Kidney (tissue), 22 donors: ENCODE data around the gene NIPSNAP3A. TPM values are rescaled to one million over a fixed set of nuclear protein-coding genes. Genes with fewer than 3 reads are reported as not detected.
"Not testable (repeated sequence)": the region's sequence is repeated elsewhere in the genome, so short reads cannot be mapped to it uniquely, and the experiment has no call there.

Source experiments
- DNase-seq, 5 donors: peaks; one replicate each; pipeline ENCODE4 v3.0.0-alpha.2; 2013 to 2020
- FAIRE-seq: peaks from 2 replicates; lab custom pipeline; 2012; peaks lifted over from hg19 to GRCh38; lab: Jason Lieb, UNC
- H3K27ac ChIP-seq, 2 donors: one replicate each; pipeline ENCODE4 v1.7.0; 2013; ENCODE audit warnings: low read depth in 2 of 2, low read length in 2 of 2, inconsistent platforms in 1 of 2
- H3K27me3 ChIP-seq: one replicate; pipeline ENCODE4 v1.7.1; 2013; ENCODE audit warnings: low read length, inconsistent platforms; ENCODE audit not compliant: control insufficient read depth, insufficient read depth
- H3K36me3 ChIP-seq, 3 donors: one replicate each; pipeline versions ENCODE4 v1.7.0 to v1.7.1; 2013; ENCODE audit warnings: low read length in 3 of 3, control low read depth in 1 of 3, inconsistent platforms in 1 of 3; ENCODE audit not compliant: insufficient read depth in 3 of 3, control insufficient read depth in 2 of 3
- H3K4me1 ChIP-seq, 3 donors: one replicate each; pipeline versions ENCODE4 v1.7.0 to v1.7.1; 2013; ENCODE audit warnings: low read length in 3 of 3, inconsistent platforms in 1 of 3, low read depth in 1 of 3; ENCODE audit not compliant: control insufficient read depth in 2 of 3, insufficient read depth in 2 of 3
- H3K4me3 ChIP-seq, 3 donors: one replicate each; pipeline versions ENCODE4 v1.7.0 to v1.8.1; 2013; ENCODE audit warnings: low read length in 3 of 3, control low read depth in 1 of 3, inconsistent platforms in 1 of 3
- H3K9ac ChIP-seq, 3 donors: one replicate each; pipeline versions ENCODE4 v1.7.0 to v1.7.1; 2013; ENCODE audit warnings: low read length in 3 of 3, control low read depth in 1 of 3, inconsistent platforms in 1 of 3
- H3K9me3 ChIP-seq, 3 donors: one replicate each; pipeline versions ENCODE4 v1.7.0 to v1.7.1; 2013; ENCODE audit warnings: low read length in 3 of 3, control low read depth in 1 of 3, inconsistent platforms in 1 of 3; ENCODE audit not compliant: control insufficient read depth in 2 of 3, insufficient read depth in 1 of 3
- intact Hi-C: fragments of 100-400 bp; cut with DNase I; formaldehyde crosslinking; loops from one replicate; pipeline ENCODE4 v1.11.1; 2022
- long read RNA-seq, 10 donors: library from polyadenylated mRNA in 1 of 10; unstranded in 1 of 10; transcript quantifications; one replicate each; pipeline ENCODE4 v2.0.0 and lab custom pipeline, GENCODE V29; 2021 to 2026
- polyA plus RNA-seq: library from polyadenylated mRNA; stranded (reverse); fragments of 350-450 nt; fragmentation: Illumina TruSeq; extraction: RNeasy Lipid Tissue Mini Kit (QIAGEN cat#74804); gene quantifications from one replicate; pipeline ENCODE4 v1.2.3, GENCODE V29; 2014; ENCODE audit warnings: low read depth, low replicate concordance; ENCODE audit not compliant: insufficient read depth
- total RNA-seq: library from RNA; stranded (reverse); fragmentation: NEBNext Ultra II Directional; extraction: Animal tissue kit (Norgen Biotek cat#: 25700); gene quantifications from one replicate; pipeline ENCODE4 v1.2.1, GENCODE V29; 2021
- TF ChIP-seq, protein P1 (sequence below): IDR thresholded peaks from 3 replicates; pipeline ENCODE4 v1.5.1; 2012; ENCODE audit warnings: mild to moderate bottlenecking, moderate library complexity, borderline replicate concordance; ENCODE audit not compliant: insufficient read depth; ENCODE audit errors: extremely low read depth
- donor health status: control.
- donor health status: control.
- donor health status: control.
- donor health status: control.
- donor health status: control.
- donor health status: DM: yes; HTN: yes; CAD: no.
- donor health status: Normal renal cell carcinoma (clear cell type).

The NIPSNAP3A gene
- 27.9 TPM for total RNA-seq
- 31.2 TPM for polyA plus RNA-seq
- long read RNA-seq, donor 1, transcript NIPSNAP3A-201 (6 exons, 1,633 nt): major isoform, 14 of 34 reads
- long read RNA-seq, donor 1, partial matches to known transcripts: 20 of 34 reads
- long read RNA-seq, donor 1, other reads (novel, unspliced or antisense): 0 of 34 reads
- long read RNA-seq, donor 2, transcript NIPSNAP3A-201 (6 exons, 1,633 nt): major isoform, 30 of 56 reads
- long read RNA-seq, donor 2, partial matches to known transcripts: 26 of 56 reads
- long read RNA-seq, donor 2, other reads (novel, unspliced or antisense): 0 of 56 reads
- long read RNA-seq, donor 3, transcript NIPSNAP3A-201 (6 exons, 1,633 nt): major isoform, 37 of 63 reads
- long read RNA-seq, donor 3, partial matches to known transcripts: 26 of 63 reads
- long read RNA-seq, donor 3, other reads (novel, unspliced or antisense): 0 of 63 reads
- long read RNA-seq, donor 4, transcript NIPSNAP3A-201 (6 exons, 1,633 nt): major isoform, 18 of 40 reads
- long read RNA-seq, donor 4, partial matches to known transcripts: 22 of 40 reads
- long read RNA-seq, donor 4, other reads (novel, unspliced or antisense): 0 of 40 reads
- long read RNA-seq, donor 5, partial matches to known transcripts: 0 of 1 reads
- long read RNA-seq, donor 5, other reads (novel, unspliced or antisense): 0 of 1 reads
- long read RNA-seq, donor 6, transcript NIPSNAP3A-201 (6 exons, 1,633 nt): major isoform, 53 of 107 reads
- long read RNA-seq, donor 6, partial matches to known transcripts: 54 of 107 reads
- long read RNA-seq, donor 6, other reads (novel, unspliced or antisense): 0 of 107 reads
- long read RNA-seq, donor 7, transcript NIPSNAP3A-201 (6 exons, 1,633 nt): major isoform, 15 of 28 reads
- long read RNA-seq, donor 7, partial matches to known transcripts: 10 of 28 reads
- long read RNA-seq, donor 7, other reads (novel, unspliced or antisense): 3 of 28 reads
- long read RNA-seq, donor 8, transcript NIPSNAP3A-201 (6 exons, 1,633 nt): major isoform, 20 of 27 reads
- long read RNA-seq, donor 8, partial matches to known transcripts: 6 of 27 reads
- long read RNA-seq, donor 8, other reads (novel, unspliced or antisense): 0 of 27 reads
- long read RNA-seq, donor 9, transcript NIPSNAP3A-201 (6 exons, 1,633 nt): major isoform, 17 of 31 reads
- long read RNA-seq, donor 9, partial matches to known transcripts: 14 of 31 reads
- long read RNA-seq, donor 9, other reads (novel, unspliced or antisense): 0 of 31 reads
- long read RNA-seq, donor 10, transcript NIPSNAP3A-201 (6 exons, 1,633 nt): major isoform, 13 of 18 reads
- long read RNA-seq, donor 10, partial matches to known transcripts: 5 of 18 reads
- long read RNA-seq, donor 10, other reads (novel, unspliced or antisense): 0 of 18 reads

DNA sequence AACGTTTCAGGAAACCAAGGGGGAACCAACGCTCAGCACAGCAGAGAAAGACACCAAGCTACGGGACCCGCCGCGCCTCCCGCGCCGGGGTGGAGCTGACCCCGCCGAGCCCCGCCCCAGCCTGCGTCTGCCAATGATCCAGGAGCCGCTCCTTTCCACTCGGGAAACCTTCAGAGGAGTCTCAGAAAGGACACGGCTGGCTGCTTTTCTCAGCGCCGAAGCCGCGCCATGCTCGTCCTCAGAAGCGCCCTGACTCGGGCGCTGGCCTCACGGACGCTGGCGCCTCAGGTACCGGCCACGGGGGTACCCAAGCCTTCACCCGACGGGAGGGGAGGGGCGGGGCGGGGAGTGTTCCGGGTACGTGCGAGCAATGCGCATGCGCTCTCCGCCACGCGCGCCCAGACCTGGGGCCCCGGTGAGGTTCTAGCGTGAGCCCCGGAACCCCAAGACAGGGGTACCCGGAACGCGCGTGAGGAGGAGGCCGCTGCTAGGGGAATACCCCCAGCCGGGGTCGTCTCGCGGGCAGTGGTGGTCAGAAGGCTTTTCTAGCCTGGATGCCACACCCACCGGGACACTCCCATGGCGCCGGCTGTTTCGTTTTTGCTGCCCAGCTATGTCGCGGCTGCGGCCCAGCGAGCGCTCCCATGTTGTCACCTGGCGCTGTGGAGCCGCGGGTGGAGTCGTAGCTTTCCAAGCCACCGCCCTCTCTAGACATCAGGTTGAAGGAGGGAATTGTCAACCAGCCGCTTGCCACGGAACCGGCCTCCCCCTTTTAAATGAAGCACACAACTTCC lies at the start of gene NIPSNAP3A:
Gene NIPSNAP3A (plus strand): TSS at position 119 of the 794 bp plus-strand sequence. CDS start 110 bp downstream, at position 229.
- Histone ChIP-seq H3K27ac (peak within 1 kb of the TSS; percentile 89 to 92), H3K4me3 (peak within 1 kb of the TSS; percentile 80 to 98 (median 87)), H3K36me3 (peaks cover 0 to 5% (median 0%) of the 10 kb centered on the region in 3 donors), H3K27me3 (no peaks in the 10 kb centered on the region), H3K4me1 (peaks cover 3 to 7% (median 4%) of the 10 kb centered on the region in 3 donors), H3K9ac (peak within 1 kb of the TSS; percentile 76 to 90 (median 82)), H3K9me3 (no peaks in the 10 kb centered on the region)
- DNase-seq: peak; percentile 91 to 95 (median 94)
- TF ChIP-seq, protein P1, sequence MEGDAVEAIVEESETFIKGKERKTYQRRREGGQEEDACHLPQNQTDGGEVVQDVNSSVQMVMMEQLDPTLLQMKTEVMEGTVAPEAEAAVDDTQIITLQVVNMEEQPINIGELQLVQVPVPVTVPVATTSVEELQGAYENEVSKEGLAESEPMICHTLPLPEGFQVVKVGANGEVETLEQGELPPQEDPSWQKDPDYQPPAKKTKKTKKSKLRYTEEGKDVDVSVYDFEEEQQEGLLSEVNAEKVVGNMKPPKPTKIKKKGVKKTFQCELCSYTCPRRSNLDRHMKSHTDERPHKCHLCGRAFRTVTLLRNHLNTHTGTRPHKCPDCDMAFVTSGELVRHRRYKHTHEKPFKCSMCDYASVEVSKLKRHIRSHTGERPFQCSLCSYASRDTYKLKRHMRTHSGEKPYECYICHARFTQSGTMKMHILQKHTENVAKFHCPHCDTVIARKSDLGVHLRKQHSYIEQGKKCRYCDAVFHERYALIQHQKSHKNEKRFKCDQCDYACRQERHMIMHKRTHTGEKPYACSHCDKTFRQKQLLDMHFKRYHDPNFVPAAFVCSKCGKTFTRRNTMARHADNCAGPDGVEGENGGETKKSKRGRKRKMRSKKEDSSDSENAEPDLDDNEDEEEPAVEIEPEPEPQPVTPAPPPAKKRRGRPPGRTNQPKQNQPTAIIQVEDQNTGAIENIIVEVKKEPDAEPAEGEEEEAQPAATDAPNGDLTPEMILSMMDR: no peak
- intact Hi-C loops: no loop called here
- FAIRE-seq: no peak

DNA sequence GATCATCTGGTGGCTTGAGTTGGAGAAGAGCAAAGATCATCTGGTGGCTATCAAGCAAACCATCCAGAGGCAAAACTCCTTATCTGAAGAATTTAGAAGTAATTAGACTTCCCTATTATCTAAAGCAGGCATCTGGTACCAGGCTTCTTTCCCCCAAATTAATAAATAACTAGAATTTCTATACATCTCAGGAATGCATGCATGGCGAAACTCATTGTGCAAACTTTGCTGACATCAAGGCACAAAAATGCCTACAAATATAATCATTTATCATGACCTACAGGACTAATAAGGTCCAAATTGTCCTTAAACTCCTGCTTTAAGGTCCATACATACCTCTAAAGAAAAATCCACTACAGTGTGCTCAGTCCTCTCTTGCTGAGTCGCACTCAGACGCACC lies 47.2 kb upstream of the NIPSNAP3A start:
- Histone ChIP-seq H3K4me3 (no peak overlapping the region), H3K4me1 (no peaks in the 10 kb centered on the region), H3K27me3 (no peaks in the 10 kb centered on the region), H3K27ac (no peak overlapping the region), H3K9me3 (no peaks in the 10 kb centered on the region), H3K36me3 (no peaks in the 10 kb centered on the region), H3K9ac (no peak overlapping the region)
- TF ChIP-seq, protein P1: no peak
- intact Hi-C loops: no loop called here
- FAIRE-seq (no peak), DNase-seq (no peak)

DNA sequence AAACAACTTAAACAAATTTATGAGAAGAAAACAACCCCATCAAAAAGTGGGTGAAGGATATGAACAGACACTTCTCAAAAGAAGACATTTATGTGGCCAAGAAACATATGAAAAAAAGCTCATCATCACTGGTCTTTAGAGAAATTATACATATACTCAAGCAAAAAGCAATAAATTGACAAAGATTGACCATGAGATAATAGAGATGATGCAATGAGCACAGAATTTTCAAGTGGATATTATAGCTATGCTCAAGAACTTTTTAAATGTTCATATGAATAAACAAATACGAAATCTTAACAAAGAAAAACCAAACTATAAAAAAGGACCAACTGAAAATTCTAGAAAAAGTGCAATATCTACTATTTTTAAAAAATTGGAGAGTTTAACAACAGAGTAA lies 38.7 kb upstream of the NIPSNAP3A start:
- H3K27ac ChIP-seq, H3K27me3 ChIP-seq, H3K4me1 ChIP-seq, DNase-seq, H3K9ac ChIP-seq, FAIRE-seq, intact Hi-C loops, H3K9me3 ChIP-seq, H3K36me3 ChIP-seq, H3K4me3 ChIP-seq: not testable (repeated sequence)
